ENCODE results near the gene NECTIN4.
"Not testable (repeated sequence)": the region's sequence is repeated elsewhere in the genome, so short reads cannot be mapped to it uniquely, and the experiment has no call there.

Gene NECTIN4

DNA sequence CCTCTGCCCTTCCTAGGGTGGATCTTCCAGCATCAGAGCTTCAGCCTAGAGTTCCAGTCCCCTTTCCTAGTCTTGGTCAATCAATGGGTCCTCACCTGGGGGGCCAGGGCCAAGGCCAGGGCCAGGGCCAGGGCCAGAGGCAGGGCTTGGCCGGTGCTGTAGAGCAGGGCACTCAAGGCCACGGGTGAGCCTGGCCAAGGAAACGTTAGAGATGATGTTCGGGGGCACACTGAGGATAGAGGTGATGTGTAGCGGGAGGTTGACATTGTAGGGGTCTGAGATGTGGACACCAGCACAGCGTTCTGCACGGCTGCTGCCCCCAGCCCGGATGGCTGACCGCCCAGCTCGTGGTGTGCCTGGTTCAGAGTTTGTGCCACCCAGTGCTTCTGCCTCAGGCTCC, 38.1 kb downstream of the NECTIN4 start:
- no peak for DNase-seq

DNA sequence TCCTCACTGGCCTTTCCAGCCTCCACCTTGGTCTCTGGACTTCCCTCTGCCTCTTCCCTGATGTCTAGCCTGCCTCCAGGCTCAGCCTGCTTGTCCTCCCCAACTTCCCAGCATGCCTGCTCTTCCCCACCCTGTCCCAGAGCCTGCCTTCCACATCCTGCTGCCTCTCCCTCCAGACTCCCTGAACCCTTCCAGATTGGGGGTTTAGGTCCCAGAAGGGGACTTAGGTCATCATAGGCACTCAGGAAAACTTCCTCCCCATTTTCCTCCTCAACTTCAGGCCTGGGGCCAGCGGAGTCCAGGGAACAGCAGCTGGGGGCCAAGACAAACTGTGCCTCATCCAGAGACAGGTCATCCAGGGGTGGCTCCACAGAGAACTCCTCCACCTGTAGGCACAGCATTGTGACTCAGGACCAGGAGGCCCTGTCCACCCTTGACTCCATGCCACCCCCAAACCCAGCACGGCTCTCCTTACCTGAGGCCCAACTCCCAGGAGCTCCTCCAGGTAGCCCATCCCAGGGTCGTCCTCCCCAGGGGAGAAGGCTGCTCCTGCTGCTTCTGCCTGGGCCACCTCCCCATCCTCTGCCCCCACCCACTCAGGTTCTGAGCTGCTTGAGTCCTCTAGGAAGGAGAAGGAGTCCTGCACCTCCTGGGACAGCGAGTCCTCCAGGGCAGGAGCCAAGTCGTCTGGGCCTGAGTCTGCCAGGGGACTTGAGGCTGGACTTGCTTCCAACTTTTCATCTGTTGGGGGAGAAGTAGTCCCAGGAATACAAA, 40.2 kb downstream of the NECTIN4 start:
- DNase-seq = no peak

DNA sequence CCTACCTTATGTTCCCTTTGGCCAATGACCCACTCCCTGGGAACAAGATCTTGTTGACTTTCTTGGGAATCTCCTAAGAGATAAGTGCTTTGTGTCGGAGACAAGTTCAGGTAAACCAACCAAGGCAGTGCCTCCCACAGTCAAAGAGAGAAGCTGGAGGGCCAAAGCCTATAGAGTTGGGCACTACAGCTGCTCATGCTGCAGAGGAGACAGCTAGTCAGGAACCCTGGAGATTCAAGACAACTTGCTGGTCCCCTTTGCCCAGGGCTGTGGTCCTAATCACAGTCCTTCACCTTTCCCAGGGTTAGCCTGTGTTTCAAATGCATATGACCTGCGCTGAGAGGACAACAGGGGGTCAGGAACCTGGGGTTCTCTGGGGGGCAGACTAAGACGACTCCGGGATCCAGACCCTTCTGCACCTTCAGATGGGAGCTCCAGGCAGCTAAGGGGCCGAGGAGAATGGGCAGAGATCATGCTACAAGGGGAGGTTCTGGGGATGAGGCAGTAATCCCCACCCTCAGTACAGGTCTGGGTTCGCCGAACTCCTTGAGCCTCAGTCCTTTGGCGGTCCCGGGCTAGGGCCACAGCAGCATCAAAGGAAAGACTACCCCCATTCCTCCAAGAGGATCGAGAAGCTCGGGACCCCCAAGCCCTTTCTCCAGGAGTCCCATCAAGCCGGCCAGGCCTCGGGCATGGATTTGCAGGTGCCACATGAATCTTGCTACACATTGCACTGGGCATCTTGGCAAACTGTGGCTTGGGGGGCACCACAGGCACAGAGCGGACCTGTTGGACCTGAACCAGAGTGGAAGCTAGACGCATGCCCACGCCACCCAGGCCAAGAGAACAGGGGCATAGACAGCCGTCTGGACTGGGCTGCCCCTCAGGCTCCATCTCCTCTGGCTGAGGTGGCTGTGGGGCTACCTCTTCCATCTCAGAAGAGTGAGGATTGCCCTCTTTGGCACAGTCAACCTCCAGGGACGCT, 41.6 kb downstream of the NECTIN4 start:
- DNase-seq = no peak

DNA sequence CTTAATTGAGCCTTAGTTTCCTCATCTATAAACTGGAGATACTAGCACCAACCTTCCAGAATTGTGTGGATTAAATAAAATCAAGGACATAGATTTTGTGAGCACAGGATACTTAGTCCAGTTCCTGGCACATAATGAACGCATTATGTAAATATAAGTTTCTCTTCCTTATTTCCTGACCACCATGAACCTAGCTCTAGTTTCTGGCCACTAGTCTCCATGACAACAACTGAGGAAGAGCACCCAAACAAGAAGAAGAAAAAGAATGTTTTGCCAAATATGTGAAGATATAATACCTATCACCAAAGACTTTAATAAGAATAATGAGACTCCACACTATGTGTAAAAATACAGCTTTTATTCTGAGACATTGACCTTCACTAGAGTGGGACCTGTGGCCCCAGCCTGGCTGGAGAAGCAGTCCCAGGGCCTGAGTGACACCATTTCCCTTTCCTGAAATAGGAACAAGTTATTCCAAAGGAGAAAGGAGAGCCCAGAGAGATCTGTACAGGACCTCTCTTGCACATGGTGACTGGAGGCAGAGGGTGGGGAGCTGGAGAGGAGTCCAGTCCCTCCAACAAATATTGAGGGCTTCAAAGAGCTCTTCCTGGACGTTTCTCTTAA, 42.6 kb downstream of the NECTIN4 start:
- no peak for DNase-seq

DNA sequence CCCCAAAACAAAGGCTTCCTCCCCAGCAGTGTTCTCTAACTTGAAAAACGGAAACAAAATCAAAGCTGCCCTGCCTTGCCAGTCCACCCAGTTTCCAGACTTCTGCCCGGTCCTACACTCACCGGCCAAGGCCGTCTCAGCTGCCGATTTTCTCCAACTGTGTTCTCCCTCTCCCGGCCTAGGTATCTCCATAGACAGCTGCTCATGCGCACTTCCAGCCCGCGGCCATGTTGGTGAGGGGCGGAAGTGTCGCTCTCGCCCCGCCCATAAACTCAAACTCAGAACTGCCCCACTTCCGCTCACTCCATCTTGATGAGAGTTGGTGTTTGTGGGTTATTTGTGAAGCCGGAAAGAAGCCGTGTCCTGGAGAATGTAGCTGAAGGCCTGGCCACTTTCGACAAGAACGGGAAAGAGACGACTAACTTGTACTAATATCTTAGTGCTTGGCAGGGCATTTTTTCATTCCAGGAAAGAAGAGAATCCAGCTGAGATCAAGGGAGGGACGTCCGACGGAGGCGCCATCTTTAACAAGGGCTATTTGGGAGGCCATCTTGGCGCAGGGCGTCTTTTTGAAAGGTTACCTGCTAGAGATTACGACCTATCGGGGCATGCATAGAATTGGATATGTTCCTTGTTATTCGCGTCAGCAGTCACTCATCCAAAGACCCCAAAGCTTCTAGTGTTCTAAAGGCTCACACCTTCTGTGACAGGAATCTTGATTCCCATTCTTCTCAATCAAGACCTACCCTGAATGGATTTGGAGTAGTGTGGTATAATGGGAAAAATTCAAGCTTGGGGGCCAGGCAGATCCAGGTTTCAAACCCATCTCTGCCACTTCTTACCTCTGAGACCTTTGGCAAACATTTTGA, 43.4 kb downstream of the NECTIN4 start, which contains the start of gene USF1:
USF1 (minus strand) TSS at position 242 of the 869 bp plus-strand sequence. CDS start 2,702 bp downstream, outside the sequence.
- peak; percentile 96 for DNase-seq

DNA sequence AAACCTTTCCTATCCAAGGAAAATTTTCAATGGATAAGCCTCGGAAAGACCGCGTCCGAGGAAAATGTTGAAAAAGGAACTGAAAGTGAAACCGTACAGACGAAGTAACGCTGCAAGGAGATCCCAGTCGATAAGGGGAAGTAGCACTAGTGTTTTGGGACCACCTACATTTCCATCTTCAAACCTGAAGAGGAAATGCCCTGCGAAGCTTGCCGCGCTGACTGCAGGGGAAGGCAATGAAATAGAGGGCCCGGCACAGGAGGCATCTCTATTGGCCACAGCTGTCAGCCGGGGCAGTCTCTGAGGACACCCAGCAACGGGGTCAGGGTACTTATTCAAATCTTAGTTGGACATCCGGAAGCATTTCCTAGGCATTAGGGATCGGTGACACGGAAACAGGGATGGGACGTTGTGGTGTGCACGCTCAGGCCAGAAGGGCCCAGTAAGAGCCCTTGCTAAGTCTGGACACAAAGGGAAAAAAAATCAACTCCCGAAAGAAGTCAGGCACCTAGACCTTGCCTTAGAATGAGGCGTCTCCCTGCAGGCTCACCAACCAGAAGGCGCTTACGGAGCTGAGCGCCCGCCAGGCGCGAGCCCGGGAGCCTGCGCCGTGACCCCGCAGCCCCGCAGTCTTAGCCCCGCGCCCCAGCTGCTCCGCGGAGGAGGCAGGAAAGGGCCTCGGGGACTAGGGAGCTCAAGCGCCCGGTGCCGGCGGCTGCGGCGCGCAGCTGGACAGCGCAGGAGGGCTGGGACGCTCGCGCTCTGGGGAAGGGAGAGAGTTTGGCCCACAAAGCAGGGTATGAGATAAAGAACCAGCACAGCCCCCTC, 44.2 kb downstream of the NECTIN4 start:
- peak; percentile 24 for DNase-seq

DNA sequence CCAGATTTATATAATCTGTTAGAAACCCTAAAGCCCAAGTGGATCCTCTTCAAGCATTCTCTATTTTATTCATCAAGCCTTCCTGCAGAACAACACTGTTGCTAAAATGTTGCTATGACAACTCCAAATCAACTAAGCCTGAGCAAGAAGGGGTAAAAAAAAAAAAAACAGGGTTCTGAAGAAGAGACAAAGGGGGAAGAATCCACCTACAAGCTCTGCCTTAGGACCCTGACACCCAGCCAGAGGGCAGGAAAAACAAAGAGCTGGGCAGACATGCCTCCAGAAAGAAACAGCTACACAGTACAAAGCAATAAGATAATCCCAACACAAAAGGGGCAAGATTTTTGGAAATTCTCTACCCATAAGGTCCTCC, 44.8 kb downstream of the NECTIN4 start:
- DNase-seq = no peak

DNA sequence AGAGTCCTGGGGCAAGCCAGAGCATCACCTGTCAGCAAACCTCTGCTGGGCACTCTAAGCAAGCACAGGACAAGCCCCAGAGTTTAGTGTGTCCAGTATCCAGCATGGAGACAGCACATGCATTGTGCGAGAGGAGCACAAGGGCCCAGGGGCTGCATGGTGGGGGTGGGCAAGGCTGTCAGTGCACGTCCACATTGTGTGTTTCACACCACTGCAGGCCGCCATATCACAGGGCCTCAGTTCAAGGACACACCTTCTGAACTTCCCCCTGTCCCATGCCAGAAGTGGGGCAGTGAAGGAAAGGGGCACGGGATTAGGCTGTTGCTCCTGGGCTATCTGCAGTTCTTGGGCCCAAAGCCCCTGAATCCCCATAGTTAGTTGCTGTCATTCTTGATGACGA, 49.8 kb downstream of the NECTIN4 start:
- DNase-seq = no peak

DNA sequence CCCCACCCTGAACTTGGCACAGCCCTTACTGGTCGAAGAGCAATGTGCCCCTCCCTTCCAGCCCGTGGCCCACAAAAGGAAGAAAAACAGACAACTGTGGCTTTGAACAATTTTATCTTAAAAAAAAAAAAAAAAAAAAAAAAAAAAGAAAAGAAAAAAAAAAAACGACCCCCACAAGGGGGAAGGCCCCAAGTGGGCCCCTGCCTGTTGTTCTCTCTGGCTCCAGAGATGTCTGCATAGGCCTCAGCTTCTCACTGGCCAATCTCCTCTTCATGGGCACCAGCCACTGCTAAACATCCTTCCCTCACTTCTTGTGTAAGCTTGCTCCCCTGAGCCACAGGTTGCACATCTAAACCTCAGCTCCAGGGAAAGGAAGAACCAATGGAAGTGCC, 50.2 kb downstream of the NECTIN4 start:
- DNase-seq = no peak

DNA sequence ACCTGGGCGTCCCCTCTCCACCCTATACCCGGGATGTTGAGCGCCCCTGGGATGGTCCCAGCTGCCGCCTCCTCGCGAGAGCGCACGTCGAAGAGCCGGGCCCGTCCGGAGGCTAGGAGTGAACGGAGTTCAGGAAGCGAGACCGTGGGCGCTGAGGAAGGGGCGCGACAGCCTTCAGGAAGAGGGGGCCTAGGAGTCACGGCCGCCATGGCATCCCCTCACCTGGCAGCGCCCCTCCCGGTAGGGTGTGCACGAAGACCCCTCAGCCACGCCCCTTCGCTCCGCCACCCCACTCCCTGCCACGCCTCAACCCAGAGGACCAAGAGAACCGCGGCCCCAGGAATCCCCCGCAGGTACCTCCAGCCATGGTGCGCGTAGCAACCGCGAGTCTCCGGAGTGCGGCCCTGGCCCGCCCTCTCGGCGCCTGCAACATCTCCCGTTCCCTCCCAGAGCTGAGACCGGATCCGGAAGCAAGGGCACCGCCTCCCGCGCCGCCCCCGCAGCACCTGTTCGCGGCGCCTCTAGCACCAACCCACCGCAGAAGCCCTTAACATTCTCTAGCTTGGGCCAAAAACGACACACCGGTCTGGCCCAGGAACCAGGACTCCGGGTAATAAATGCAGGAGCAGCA, 50.7 kb downstream of the NECTIN4 start, which contains the start of gene TSTD1:
TSTD1 (minus strand) TSS at position 442 of the 631 bp plus-strand sequence; CDS start at position 367, 75 bp downstream.
- DNase-seq = peak; percentile 53

DNA sequence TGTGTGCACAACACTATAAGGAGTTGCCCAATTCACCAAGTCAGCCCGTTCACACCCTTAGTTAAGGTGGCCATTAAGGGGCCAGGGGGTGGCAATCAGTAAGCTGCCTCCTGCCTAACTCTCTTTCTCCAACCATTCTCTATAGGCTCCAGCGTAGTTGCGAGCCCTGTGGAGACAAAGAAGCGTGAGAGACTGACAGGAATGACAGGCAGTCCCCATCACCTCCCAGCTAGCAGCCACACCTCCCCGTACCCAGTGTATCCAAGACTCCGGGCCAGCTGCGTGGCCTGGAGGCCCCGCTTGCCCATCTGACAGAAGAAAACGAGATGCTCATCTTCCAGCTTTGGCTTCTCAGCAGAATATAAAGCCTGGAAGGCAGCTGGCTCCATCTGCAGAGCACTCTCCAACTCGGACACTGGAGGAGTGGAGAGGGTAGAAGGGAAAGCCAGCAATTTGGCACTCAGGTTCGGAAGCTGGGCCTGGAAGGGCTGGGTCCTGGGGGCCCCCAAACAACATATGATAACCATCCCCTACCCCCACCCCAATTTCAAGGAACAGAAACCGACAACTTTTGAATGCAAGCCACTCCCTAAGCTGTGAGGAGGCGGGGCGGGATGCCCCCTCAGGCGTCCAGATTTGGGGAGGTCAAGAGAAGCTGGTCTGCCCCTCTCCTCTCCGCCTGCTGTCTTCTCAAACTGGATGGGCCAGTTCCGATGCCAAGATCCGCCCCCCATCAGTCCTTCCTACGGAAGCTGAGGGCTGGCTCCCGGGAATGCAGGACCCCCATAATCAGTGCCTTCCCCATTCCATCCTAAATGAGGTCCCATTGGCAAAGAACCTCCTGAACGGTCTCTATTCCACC, 51.5 kb downstream of the NECTIN4 start:
- no peak for DNase-seq

DNA sequence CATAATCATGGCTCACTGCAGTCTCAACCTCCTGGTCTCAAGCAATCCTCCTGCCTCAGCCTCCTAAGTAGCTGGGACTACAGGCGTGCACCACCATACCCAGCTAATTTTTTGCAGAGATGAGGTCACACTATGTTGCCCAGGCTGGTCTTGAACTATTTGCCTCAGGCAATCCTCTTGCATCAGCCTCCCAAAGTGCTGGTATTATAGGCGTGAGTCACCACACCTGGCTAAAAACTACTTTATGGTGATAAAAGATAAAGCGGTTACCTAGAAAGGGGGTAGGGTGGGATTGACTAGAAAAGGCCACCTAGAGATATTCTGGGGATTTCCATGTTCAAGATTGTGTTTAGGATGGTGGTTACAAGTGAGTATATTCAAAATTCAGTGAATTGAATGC, 55.6 kb downstream of the NECTIN4 start:
- no peak for DNase-seq

DNA sequence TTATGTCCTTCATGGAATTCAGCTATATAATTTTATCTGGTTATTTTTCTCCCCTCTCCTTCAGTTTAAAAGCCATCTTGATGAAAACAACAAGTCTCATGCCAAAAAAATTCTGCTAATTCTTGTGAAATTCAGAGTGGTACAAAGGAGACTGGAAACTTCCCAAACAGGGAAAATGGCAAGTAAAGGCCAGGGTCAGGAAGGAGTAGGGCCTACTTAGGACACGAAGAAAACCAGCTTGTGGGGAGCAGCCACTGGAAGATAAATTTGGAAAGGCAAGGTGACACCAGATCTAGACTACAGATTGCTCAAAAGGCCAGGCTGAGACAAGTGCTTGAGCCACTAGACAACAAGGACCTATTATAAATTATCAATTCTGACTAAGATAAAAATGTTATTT, 56.9 kb downstream of the NECTIN4 start:
- DNase-seq = no peak

DNA sequence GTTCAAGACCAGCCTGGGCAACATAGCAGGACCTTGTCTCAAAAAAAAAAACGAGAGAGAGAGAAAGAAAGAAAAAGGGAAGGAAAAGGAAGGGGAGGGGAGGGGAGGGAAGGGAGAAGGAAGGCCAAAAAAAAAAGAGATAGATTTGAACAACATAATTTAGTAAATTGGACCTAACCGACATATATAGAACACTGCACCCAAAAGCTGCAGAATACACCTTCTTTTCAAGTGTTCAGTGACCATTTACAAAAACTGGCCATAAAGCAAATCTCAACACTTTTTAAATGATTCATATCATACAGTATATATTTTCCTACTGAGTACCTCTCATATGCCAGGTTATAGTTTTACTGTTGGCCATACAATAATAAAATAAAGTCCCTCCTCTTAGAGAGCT, 57.5 kb downstream of the NECTIN4 start:
- no peak for DNase-seq

DNA sequence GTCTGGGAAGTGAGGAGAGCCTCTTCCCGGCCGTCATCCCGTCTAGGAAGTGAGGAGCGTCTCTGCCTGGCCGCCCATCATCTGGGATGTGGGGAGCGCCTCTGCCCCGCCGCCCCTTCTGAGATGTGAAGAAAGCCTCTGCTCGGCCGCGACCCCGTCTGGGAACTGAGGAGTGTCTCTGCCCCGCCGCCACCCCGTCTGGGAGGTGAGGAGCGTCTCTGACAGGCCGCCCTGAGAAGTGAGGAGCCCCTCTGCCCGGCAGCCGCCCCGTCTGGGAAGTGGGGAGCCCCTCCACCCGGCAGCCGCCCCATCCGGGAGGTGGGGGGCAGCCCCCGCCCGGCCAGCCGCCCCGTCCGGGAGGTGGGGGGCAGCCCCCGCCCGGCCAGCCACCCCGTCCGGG, 59.9 kb downstream of the NECTIN4 start:
- not testable (repeated sequence) for DNase-seq

DNA sequence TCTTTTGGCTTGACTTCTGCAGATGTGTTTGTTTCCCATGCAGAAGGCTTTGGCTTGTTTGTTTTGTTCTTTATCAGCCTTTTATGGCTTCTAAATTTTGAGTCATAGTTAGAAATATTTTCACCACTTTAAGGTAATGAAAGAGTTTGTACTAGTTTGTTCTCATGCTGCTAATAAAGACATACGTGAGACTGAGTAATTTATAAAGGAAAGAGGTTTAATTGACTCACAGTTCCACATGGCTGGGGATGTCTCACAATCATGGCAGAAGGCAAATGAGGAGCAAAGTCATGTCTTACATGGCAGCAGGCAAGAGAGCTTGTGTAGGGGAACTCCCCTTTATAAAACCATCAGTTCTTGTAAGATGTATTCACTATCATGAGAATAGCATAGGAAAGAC, 62.4 kb downstream of the NECTIN4 start:
- not testable (repeated sequence) for DNase-seq

DNA sequence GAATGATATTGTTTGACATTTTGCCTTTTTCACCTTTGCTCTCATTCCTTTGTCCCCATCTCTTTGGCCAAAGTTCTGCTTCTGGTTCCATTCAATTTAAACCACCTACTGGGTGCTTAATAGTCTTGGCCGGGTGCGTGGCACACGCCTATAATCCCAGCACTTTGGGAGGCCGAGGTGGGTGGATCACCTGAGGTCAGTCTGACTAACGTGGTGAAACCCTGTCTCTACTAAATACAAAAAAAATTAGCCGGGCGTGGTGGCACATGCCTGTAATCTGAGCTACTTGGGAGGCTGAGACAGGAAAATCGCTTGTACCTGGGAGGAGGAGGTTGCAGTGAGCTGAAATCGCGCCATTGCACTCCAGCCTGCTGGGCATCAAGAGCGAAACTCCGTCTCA, 66.9 kb downstream of the NECTIN4 start:
- DNase-seq = not testable (repeated sequence)

DNA sequence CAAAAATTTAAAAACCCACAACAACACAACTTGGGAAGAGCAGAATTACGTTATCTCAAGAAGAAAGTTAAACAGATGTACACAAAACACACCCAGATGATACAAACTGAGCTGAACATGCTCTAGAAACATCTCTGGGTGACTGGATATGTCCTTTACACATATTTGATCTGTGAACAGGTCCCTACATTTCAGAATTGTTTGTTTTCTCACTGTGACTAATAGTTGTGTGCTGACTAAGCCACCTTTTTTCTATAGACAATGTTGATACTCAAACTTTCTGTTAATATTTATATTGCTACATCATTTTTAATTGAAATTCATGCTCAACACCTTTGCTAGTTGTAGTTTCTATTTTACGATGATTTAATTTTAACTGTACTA, 67.4 kb downstream of the NECTIN4 start:
- no peak for DNase-seq

DNA sequence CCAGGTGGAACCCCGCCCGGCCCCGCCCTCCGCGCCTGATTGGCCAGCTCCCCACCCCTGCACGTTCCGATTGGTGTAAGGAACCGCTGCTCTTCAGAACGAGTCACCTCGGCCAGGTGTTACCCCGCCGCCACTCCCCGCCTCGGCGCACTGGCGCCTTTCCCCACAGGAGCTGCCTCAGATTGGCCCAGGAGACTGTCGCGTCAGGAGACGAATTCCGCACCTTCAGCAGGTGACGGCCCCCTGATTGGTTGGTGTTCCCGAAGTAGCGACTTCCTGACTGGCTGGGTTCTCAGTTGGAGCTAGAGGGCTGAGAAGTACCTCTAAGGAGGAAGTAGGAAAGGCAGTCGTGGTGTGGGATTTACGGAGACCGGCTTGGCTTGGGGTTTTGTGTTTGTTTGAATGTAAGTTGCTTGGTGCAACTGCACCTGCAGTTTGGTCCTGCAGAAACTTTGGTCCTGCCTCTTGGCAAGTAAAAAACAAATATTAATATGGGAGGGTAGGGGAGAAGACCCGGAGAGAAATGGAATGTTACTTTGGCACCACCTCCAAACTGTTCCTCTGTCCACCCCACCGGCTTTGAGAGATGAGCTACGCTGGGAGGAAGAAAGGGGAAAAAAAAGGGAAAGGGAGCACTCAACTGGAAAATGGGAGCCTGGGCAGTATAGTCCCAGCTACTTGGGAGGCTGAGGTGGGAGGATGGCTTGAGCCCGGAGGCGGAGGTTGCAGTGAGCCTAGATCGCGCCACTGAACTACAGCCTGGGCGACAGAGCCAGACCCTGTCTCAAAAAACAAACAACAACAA, 68.0 kb downstream of the NECTIN4 start:
- DNase-seq = peak; percentile 72
